ENCODE measurements around the gene STN1. TPM values are rescaled to one million over a fixed set of nuclear protein-coding genes. Genes with fewer than 3 reads are reported as not detected.

The STN1 gene
- total RNA-seq, 1 experiment from 2014 or later: 14.3 TPM

- BruUV-seq (replicated peaks): no TSS peak
Measured at GRCh38 chr10:103889121-103889720, 28.8 kb downstream of the STN1 start.

GRCh38 chr10:103888113-103888841 lies 29.7 kb downstream of the STN1 start:
- Histone ChIP-seq H3K4me1 (ENCODE audit: insufficient read depth, low read length, poor library complexity, severe bottlenecking) (no peaks in the 10 kb centered on the region), H3K9me3 (ENCODE audit: low read depth, low read length, poor library complexity, severe bottlenecking) (no peaks in the 10 kb centered on the region), H3K36me3 (ENCODE audit: insufficient read depth, low read length, poor library complexity, severe bottlenecking) (no peaks in the 10 kb centered on the region), H3K27me3 (replicated peaks; ENCODE audit: insufficient read depth, low read depth, low read length, poor library complexity) (no peaks in the 10 kb centered on the region), H3K4me3 (ENCODE audit: low read depth, low read length, poor library complexity, severe bottlenecking) (no peak overlapping the region), H3K27ac (ENCODE audit: low read depth, low read length, poor library complexity, severe bottlenecking) (no peak overlapping the region)
- DNase-seq (ENCODE audit: low spot score): peak; percentile 73
- POLR2A ChIA-PET (ENCODE audit: low non-redundant PET): no interaction called here
- no TSS peak for BruUV-seq (replicated peaks)
- intact Hi-C loops (cut with micrococcal nuclease; ENCODE audit: unreplicated experiment): loop anchor here (1.0 to 5.0 kb wide), 4 partner anchors 139 to 379 kb away; partner anchors contain the start of gene GSTO2
- CTCF ChIA-PET: interaction anchor here (0.5 to 1.4 kb wide), 10 partner anchors 11 to 1067 kb away, joined by 3 to 18 read pairs (median 5); partner anchors contain the start of gene SFR1
- TF ChIP-seq CTCF (conservative IDR thresholded peaks at IDR 0.05; ENCODE audit: low read depth, low read length) (peak; percentile 87), EZH2 (IDR thresholded peaks at IDR 0.05; ENCODE audit: borderline replicate concordance, low read depth, low read length, poor library complexity, severe bottlenecking) (no peak)

More at GRCh38 chr10:103889121-103889720, 28.8 kb downstream of the STN1 start:
- no peak for TF ChIP-seq EZH2 (IDR thresholded peaks at IDR 0.05; ENCODE audit: borderline replicate concordance, low read depth, low read length, poor library complexity, severe bottlenecking)
- no peak for TF ChIP-seq CTCF (conservative IDR thresholded peaks at IDR 0.05; ENCODE audit: low read depth, low read length)
- H3K4me3 ChIP-seq (ENCODE audit: low read depth, low read length, poor library complexity, severe bottlenecking): no peak overlapping the region
- H3K4me1 ChIP-seq (ENCODE audit: insufficient read depth, low read length, poor library complexity, severe bottlenecking): no peaks in the 10 kb centered on the region
- no peaks in the 10 kb centered on the region for H3K36me3 ChIP-seq (ENCODE audit: insufficient read depth, low read length, poor library complexity, severe bottlenecking)
- ChIA-PET CTCF (interaction anchor here (0.6 to 0.7 kb wide), 5 partner anchors 13 to 766 kb away, joined by 3 to 5 read pairs (median 3); no protein-coding TSS in a partner anchor), POLR2A (ENCODE audit: low non-redundant PET) (interaction anchor here (0.6 kb wide), 1 partner anchor 21 kb away, joined by 5 read pairs; no protein-coding TSS in a partner anchor)
- DNase-seq (ENCODE audit: low spot score): no peak
- no peaks in the 10 kb centered on the region for H3K9me3 ChIP-seq (ENCODE audit: low read depth, low read length, poor library complexity, severe bottlenecking)
- intact Hi-C loops (cut with micrococcal nuclease; ENCODE audit: unreplicated experiment): loop anchor here (5.0 kb wide), 2 partner anchors 138 to 378 kb away; partner anchors contain the start of gene GSTO2
- no peaks in the 10 kb centered on the region for H3K27me3 ChIP-seq (replicated peaks; ENCODE audit: insufficient read depth, low read depth, low read length, poor library complexity)
- no peak overlapping the region for H3K27ac ChIP-seq (ENCODE audit: low read depth, low read length, poor library complexity, severe bottlenecking)

GRCh38 chr10:103885617-103886016 lies 32.4 kb downstream of the STN1 start:
- H3K27ac ChIP-seq (ENCODE audit: low read depth, low read length, poor library complexity, severe bottlenecking): no peak overlapping the region
- H3K9me3 ChIP-seq (ENCODE audit: low read depth, low read length, poor library complexity, severe bottlenecking): no peaks in the 10 kb centered on the region

More at GRCh38 chr10:103885617-103886016, 32.4 kb downstream of the STN1 start:
- no peak for TF ChIP-seq CTCF (conservative IDR thresholded peaks at IDR 0.05; ENCODE audit: low read depth, low read length)
- TF ChIP-seq EZH2 (IDR thresholded peaks at IDR 0.05; ENCODE audit: borderline replicate concordance, low read depth, low read length, poor library complexity, severe bottlenecking): no peak
- no TSS peak for BruUV-seq (replicated peaks)
- DNase-seq (ENCODE audit: low spot score): no peak
- POLR2A ChIA-PET (ENCODE audit: low non-redundant PET): no interaction called here
- intact Hi-C loops (cut with micrococcal nuclease; ENCODE audit: unreplicated experiment): loop anchor here (2.0 to 5.0 kb wide), 3 partner anchors 142 to 382 kb away; partner anchors contain the start of gene GSTO2
- CTCF ChIA-PET: interaction anchor here (0.6 to 1.2 kb wide), 2 partner anchors 173 to 382 kb away, joined by 4 to 8 read pairs; no protein-coding TSS in a partner anchor
- H3K36me3 ChIP-seq (ENCODE audit: insufficient read depth, low read length, poor library complexity, severe bottlenecking): no peaks in the 10 kb centered on the region
- no peaks in the 10 kb centered on the region for H3K27me3 ChIP-seq (replicated peaks; ENCODE audit: insufficient read depth, low read depth, low read length, poor library complexity)
- H3K4me1 ChIP-seq (ENCODE audit: insufficient read depth, low read length, poor library complexity, severe bottlenecking): no peaks in the 10 kb centered on the region
- H3K4me3 ChIP-seq (ENCODE audit: low read depth, low read length, poor library complexity, severe bottlenecking): no peak overlapping the region

Measured in A673 (cell line).